Endothelial cell of umbilical vein (primary cell): ENCODE data around the gene TENM4. TPM values are rescaled to one million over a fixed set of nuclear protein-coding genes. Genes with fewer than 3 reads are reported as not detected.

Experiments used
- BruUV-seq: library from RNA; stranded (reverse); fragments of 400-500 nt; replicated peaks from 2 replicates; lab custom pipeline; 2021; lab: Mats Ljungman, UMichigan
- CTCF ChIA-PET: fragments of 300-600, 350-600 bp; sonication (Branson Sonifier 250); formaldehyde crosslinking; loops from one replicate; lab custom pipeline; 2021; ENCODE audit warnings: antibody characterized with exemption, inconsistent platforms; lab: Charles Lee
- POLR2A ChIA-PET: fragments of 300-600, 350-600 bp; sonication (Branson Sonifier 250); formaldehyde crosslinking; loops from one replicate; lab custom pipeline; 2021; ENCODE audit warnings: antibody characterized with exemption, inconsistent platforms; lab: Charles Lee
- DNase-seq: peaks from one replicate; pipeline ENCODE4 v3.0.0-alpha.2; 2011; ENCODE audit warnings: low read depth, low spot score
- FAIRE-seq: peaks from 2 replicates; lab custom pipeline; 2011; peaks lifted over from hg19 to GRCh38; lab: Jason Lieb, UNC
- H2AFZ ChIP-seq: 2 replicates; pipeline ENCODE4 v1.6.0; 2012; ENCODE audit warnings: low read depth, low read length, control low read depth, inconsistent platforms
- H3K27ac ChIP-seq: 2 replicates; pipeline ENCODE4 v1.5.1; 2011; ENCODE audit warnings: low read depth, mild to moderate bottlenecking, control low read depth, low read length, moderate library complexity; ENCODE audit not compliant: insufficient read depth
- H3K27me3 ChIP-seq, 2 experiments: 2 replicates each; pipeline versions ENCODE4 v1.6.0 to v1.6.1; 2011; ENCODE audit warnings: low read length in 2 of 2, mixed read lengths in 1 of 2; ENCODE audit not compliant: control insufficient read depth in 2 of 2, insufficient read depth in 2 of 2
- H3K36me3 ChIP-seq, 2 experiments: 2 replicates in 1 of 2; 3 replicates in 1 of 2; pipeline ENCODE4 v1.5.1; 2011; ENCODE audit warnings: low read length in 2 of 2, mild to moderate bottlenecking in 1 of 2, moderate library complexity in 1 of 2; ENCODE audit not compliant: control insufficient read depth in 2 of 2, insufficient read depth in 2 of 2; ENCODE audit errors: extremely low read depth in 1 of 2
- H3K4me1 ChIP-seq: 3 replicates; pipeline ENCODE4 v1.5.1; 2011; ENCODE audit warnings: mild to moderate bottlenecking, low read length; ENCODE audit not compliant: control insufficient read depth, insufficient read depth; ENCODE audit errors: extremely low read depth
- H3K4me2 ChIP-seq: 2 replicates; pipeline ENCODE4 v1.6.1; 2011; ENCODE audit warnings: low read length, control low read depth, mixed read lengths; ENCODE audit not compliant: insufficient read depth
- H3K4me3 ChIP-seq, 3 experiments: fragments of 200-600 bp in 1 of 3; sonication (generic), shearing (Covaris generic) in 1 of 3; replicated peaks in 1 of 3; 2 replicates each; pipeline ENCODE4 v1.5.1; 2011 to 2016; ENCODE audit warnings: control low read depth in 3 of 3, low read length in 3 of 3, mild to moderate bottlenecking in 2 of 3, inconsistent platforms in 1 of 3, low read depth in 1 of 3, moderate library complexity in 1 of 3; ENCODE audit not compliant: insufficient read depth in 1 of 3
- H3K79me2 ChIP-seq: 2 replicates; pipeline ENCODE4 v1.6.0; 2012; ENCODE audit warnings: low read length, inconsistent platforms; ENCODE audit not compliant: control insufficient read depth, insufficient read depth
- H3K9ac ChIP-seq: replicated peaks from 2 replicates; pipeline ENCODE3; 2011; ENCODE audit warnings: low read length, control low read depth; ENCODE audit not compliant: insufficient read depth; ENCODE audit errors: extremely low read depth
- H3K9me1 ChIP-seq: replicated peaks from 3 replicates; pipeline ENCODE4 v1.6.0; 2011; ENCODE audit warnings: mild to moderate bottlenecking, low read length; ENCODE audit not compliant: control insufficient read depth, insufficient read depth; ENCODE audit errors: extremely low read depth
- H3K9me3 ChIP-seq: replicated peaks from 2 replicates; pipeline ENCODE4 v1.5.1; 2012; ENCODE audit warnings: low read length, inconsistent platforms; ENCODE audit not compliant: control insufficient read depth, insufficient read depth
- H4K20me1 ChIP-seq: replicated peaks from 2 replicates; pipeline ENCODE3; 2011; ENCODE audit warnings: mild to moderate bottlenecking, low read length; ENCODE audit not compliant: control insufficient read depth, insufficient read depth; ENCODE audit errors: extremely low read depth
- CTCF ChIP-seq, 2 donors: IDR thresholded peaks; 1 replicate in 1 of 2; 2 replicates in 1 of 2; pipeline ENCODE4 v1.5.1; 2011; ENCODE audit warnings: low read length in 2 of 2, mild to moderate bottlenecking in 2 of 2, moderate library complexity in 2 of 2, control low read depth in 1 of 2, inconsistent platforms in 1 of 2, low read depth in 1 of 2; ENCODE audit not compliant: insufficient read depth in 1 of 2; ENCODE audit errors: extremely low read depth in 1 of 2
- EZH2 ChIP-seq: IDR thresholded peaks from 2 replicates; pipeline ENCODE4 v1.6.1; 2012; ENCODE audit warnings: borderline replicate concordance, low read depth, mild to moderate bottlenecking, moderate library complexity, low read length, inconsistent platforms; ENCODE audit not compliant: severe bottlenecking
- FOS ChIP-seq: IDR thresholded peaks from 2 replicates; pipeline ENCODE4 v1.6.1; 2011; ENCODE audit warnings: mild to moderate bottlenecking, low read length, moderate library complexity, borderline replicate concordance; ENCODE audit not compliant: insufficient read depth
- GATA2 ChIP-seq: IDR thresholded peaks from 2 replicates; pipeline ENCODE4 v1.7.0; 2011; ENCODE audit warnings: low read depth, mild to moderate bottlenecking, moderate library complexity, mixed read lengths, low read length; ENCODE audit not compliant: insufficient read length, insufficient read depth
- JUN ChIP-seq: IDR thresholded peaks from 2 replicates; pipeline ENCODE4 v1.6.1; 2011; ENCODE audit warnings: borderline replicate concordance, low read depth; ENCODE audit not compliant: insufficient read length, insufficient read depth
- MAX ChIP-seq: IDR thresholded peaks from 2 replicates; pipeline ENCODE4 v1.6.1; 2011; ENCODE audit not compliant: insufficient read depth, insufficient read length
- MYC ChIP-seq: IDR thresholded peaks from one replicate; pipeline ENCODE4 v1.6.1; 2011; ENCODE audit warnings: mild to moderate bottlenecking, low read depth, low read length
- POLR2A ChIP-seq: IDR thresholded peaks from 2 replicates; pipeline ENCODE4 v1.6.1; 2012; ENCODE audit warnings: low read depth, mild to moderate bottlenecking, control low read depth, low read length
- POLR2AphosphoS5 ChIP-seq: IDR thresholded peaks from 2 replicates; pipeline ENCODE4 v1.6.1; 2012; ENCODE audit warnings: low read depth, mild to moderate bottlenecking, control low read depth, low read length, moderate library complexity; ENCODE audit not compliant: insufficient read depth
- dilution Hi-C: fragments of 300-500 bp; cut with MboI; formaldehyde crosslinking; loops from one replicate; pipeline ENCODE4 v1.15.0; 2019; ENCODE audit warnings: low sequenced_read_pairs; ENCODE audit not compliant: extremely low pct_ligation_motif_present
- intact Hi-C: fragments of 100-400 bp; cut with micrococcal nuclease; formaldehyde crosslinking; loops from one replicate; pipeline ENCODE4 v1.10.0; 2022
- polyA plus RNA-seq, 4 experiments: library from polyadenylated mRNA; depleted of rRNA in 3 of 4; stranded (reverse) in 3 of 4; unstranded in 1 of 4; fragments of >200 nt; gene quantifications; 2 replicates each; pipeline versions ENCODE4 v1.2.1 to v1.2.3, GENCODE V29; 2011 to 2012; ENCODE audit warnings: missing spikeins in 1 of 4
- total RNA-seq: library from RNA; stranded (reverse); gene quantifications from 2 replicates; pipeline ENCODE4 v1.2.3, GENCODE V29; 2021

TENM4 gene
- total and polyA plus RNA-seq, 2 donors (not counting 3 experiments of a cell fraction or from before 2014, with no cell fraction given): 0.06 to 0.27 TPM

DNA sequence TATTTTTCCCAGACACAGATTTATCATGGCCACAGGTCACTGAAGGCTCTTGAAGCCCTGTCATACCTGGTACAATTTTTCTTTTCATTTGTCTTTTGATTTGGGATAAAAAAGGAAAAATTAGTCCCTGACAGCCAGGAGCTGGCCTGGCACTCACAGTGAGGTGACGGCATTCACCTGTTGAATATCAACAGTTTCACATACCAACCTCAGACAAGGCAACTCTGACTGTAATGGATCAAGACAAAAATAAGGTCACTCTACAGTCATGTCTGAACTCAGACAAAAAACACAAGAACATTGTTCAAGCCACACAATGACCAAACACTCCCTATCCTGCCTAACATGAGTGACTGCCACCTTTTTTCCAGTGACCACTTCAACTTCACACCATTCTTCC, 392.9 kb downstream of the TENM4 start:
- H3K4me3 ChIP-seq: no peak overlapping the region
- H3K9ac ChIP-seq: no peak overlapping the region
- no peak overlapping the region for H2AFZ ChIP-seq
- POLR2A ChIA-PET: no interaction called here
- no TSS peak for BruUV-seq
- peaks cover 3 to 13% of the 10 kb centered on the region in 2 experiments for H3K27me3 ChIP-seq
- H3K4me1 ChIP-seq: no peaks in the 10 kb centered on the region
- intact Hi-C loops (no loop called here), dilution Hi-C loops (no loop called here)
- no peak for FAIRE-seq
- no peak overlapping the region for H3K27ac ChIP-seq
- no peaks in the 10 kb centered on the region for H3K79me2 ChIP-seq
- no peaks in the 10 kb centered on the region for H3K36me3 ChIP-seq
- DNase-seq: no peak
- H3K9me1 ChIP-seq: no peaks in the 10 kb centered on the region
- no peaks in the 10 kb centered on the region for H4K20me1 ChIP-seq
- CTCF ChIA-PET: interaction anchor here (0.9 to 1.4 kb wide), 2 partner anchors 20 to 52 kb away, joined by 3 to 4 read pairs; no protein-coding TSS in a partner anchor
- no peak overlapping the region for H3K4me2 ChIP-seq
- no peaks in the 10 kb centered on the region for H3K9me3 ChIP-seq
- TF ChIP-seq POLR2A (no peak), EZH2 (no peak), MYC (no peak), MAX (no peak), GATA2 (no peak), JUN (no peak), FOS (no peak), CTCF (IDR thresholded peaks at IDR 0.05; ENCODE audit: extremely low read depth in 1 of 2, insufficient read depth in 1 of 2, low read depth in 1 of 2, low read length in 2 of 2) (no peak), POLR2AphosphoS5 (no peak)
